Upper lobe of left lung (tissue), 6 donors: Measurements from ENCODE around the gene ACR. TPM values are rescaled to one million over a fixed set of nuclear protein-coding genes. Genes with fewer than 3 reads are reported as not detected.
A peak's percentile ranks its signal among the peaks of the same experiment; 100 is the strongest.

Experiments used
- ATAC-seq, 2 donors: fragments of 200-7000 bp; cut with Tn5 transposase; one replicate each; pipeline ENCODE4 v1.9.1; 2022; ENCODE audit warnings: mild to moderate bottlenecking in 2 of 2, moderate library complexity in 2 of 2; ENCODE audit not compliant: low FRiP score in 2 of 2
- DNase-seq, 2 donors: peaks; one replicate each; pipeline ENCODE4 v3.0.0-alpha.2; 2019 to 2020
- H3K27ac ChIP-seq, 4 donors: fragments of 200-600 bp; sonication (generic); one replicate each; pipeline ENCODE4 v1.5.1; 2016 to 2019
- H3K27me3 ChIP-seq, 4 donors: fragments of 200-600 bp; sonication (generic); one replicate each; pipeline ENCODE4 v1.5.1; 2017 to 2019
- H3K36me3 ChIP-seq, 4 donors: fragments of 200-600 bp; sonication (generic); one replicate each; pipeline ENCODE4 v1.5.1; 2016 to 2019
- H3K4me1 ChIP-seq, 4 donors: fragments of 200-600 bp; sonication (generic); one replicate each; pipeline ENCODE4 v1.5.1; 2018 to 2019
- H3K4me3 ChIP-seq, 4 donors: fragments of 200-600 bp; sonication (generic); one replicate each; pipeline ENCODE4 v1.5.1; 2017 to 2019; ENCODE audit warnings: mild to moderate bottlenecking in 2 of 4, moderate library complexity in 1 of 4
- H3K9me3 ChIP-seq, 4 donors: fragments of 200-600 bp; sonication (generic); one replicate each; pipeline ENCODE4 v1.5.1; 2018 to 2019
- CTCF ChIP-seq, 6 experiments: fragments of 450-650 bp in 4 of 6; fragments of 200-600 bp in 2 of 6; sonication (generic) in 2 of 6; IDR thresholded peaks; one replicate each; pipeline ENCODE4 v1.5.1; 2016 to 2019; ENCODE audit warnings: antibody characterized with exemption in 6 of 6
- EP300 ChIP-seq, 4 donors: sonication (generic); formaldehyde crosslinking; IDR thresholded peaks; one replicate each; pipeline ENCODE4 v1.5.1; 2017; ENCODE audit warnings: antibody characterized with exemption in 4 of 4, control low read depth in 2 of 4
- POLR2A ChIP-seq, 4 donors: fragments of 450-650 bp; IDR thresholded peaks; one replicate each; pipeline ENCODE4 v1.5.1; 2016 to 2017; ENCODE audit warnings: antibody characterized with exemption in 4 of 4, mild to moderate bottlenecking in 2 of 4
- POLR2AphosphoS5 ChIP-seq, 2 donors: sonication (generic); formaldehyde crosslinking; IDR thresholded peaks; one replicate each; pipeline ENCODE4 v1.5.1; 2017; ENCODE audit warnings: antibody characterized with exemption in 2 of 2
- WGBS, 2 donors: methylation state at CpG; one replicate each; pipeline ENCODE4 v1.1.5; 2017 to 2018; 5-methylcytosine and 5-hydroxymethylcytosine counted together
- total RNA-seq, 6 donors: library from RNA; depleted of rRNA in 4 of 6; stranded (reverse); fragments of >200 nt in 4 of 6; gene quantifications; one replicate each; pipeline versions ENCODE4 v1.1.0 to v1.2.1, GENCODE V29; 2016 to 2021
- donor health status: DM: no; HTN: no; CAD: no; lungs with moderate emphysema.
- donor health status: DM: no; HTN: yes; CAD: no; lungs with severe emphysema.

Gene ACR
- total RNA-seq, 6 donors from 2014 or later, result 0.71 to 3.9 (median 1.5) TPM

- Histone ChIP-seq H3K9me3 (no peaks in the 10 kb centered on the region), H3K4me3 (no peak overlapping the region), H3K36me3 (peaks cover 0 to 89% (median 25%) of the 10 kb centered on the region in 4 donors), H3K27me3 (no peaks in the 10 kb centered on the region), H3K4me1 (peaks cover 34 to 43% (median 39%) of the 10 kb centered on the region in 4 donors), H3K27ac (peak overlapping the region in 2 of 4 donors; percentile 24 to 25)
- ATAC-seq (no peak), DNase-seq (no peak)
- WGBS, 2 donors, result 71 to 79% methylated on average over 19 of the region's 19 CpGs
- TF ChIP-seq EP300 (IDR thresholded peaks at IDR 0.05) (no peak), POLR2AphosphoS5 (IDR thresholded peaks at IDR 0.05) (no peak), CTCF (IDR thresholded peaks at IDR 0.05) (no peak), POLR2A (IDR thresholded peaks at IDR 0.05) (no peak)
Measured at GRCh38 chr22:50700387-50701075, 37.5 kb upstream of the ACR start.

DNA sequence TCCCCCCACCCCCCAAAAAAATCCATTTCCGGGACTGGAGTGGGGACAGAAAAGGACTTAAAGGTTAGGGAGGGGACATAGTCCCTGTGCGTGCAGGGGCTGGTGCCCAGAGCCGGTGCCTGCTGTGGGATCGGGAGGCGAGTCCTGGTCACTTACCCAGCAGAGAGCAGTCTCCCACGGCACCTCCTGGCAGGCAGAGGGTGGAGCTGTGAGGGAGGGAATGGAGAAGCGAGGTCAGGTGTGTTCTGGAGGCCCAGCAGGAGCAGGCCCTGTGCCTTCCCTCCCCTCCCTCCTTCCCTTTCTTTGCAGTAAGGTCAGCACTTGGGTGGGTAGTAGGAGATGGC lies 37.0 kb upstream of the ACR start:
- no peak for DNase-seq
- peaks cover 0 to 89% (median 24%) of the 10 kb centered on the region in 4 donors for H3K36me3 ChIP-seq
- H3K27me3 ChIP-seq, result no peaks in the 10 kb centered on the region
- TF ChIP-seq POLR2A (IDR thresholded peaks at IDR 0.05) (no peak), EP300 (IDR thresholded peaks at IDR 0.05) (no peak), POLR2AphosphoS5 (IDR thresholded peaks at IDR 0.05) (no peak), CTCF (IDR thresholded peaks at IDR 0.05) (no peak)
- peaks cover 34 to 43% (median 38%) of the 10 kb centered on the region in 4 donors for H3K4me1 ChIP-seq
- no peak for ATAC-seq
- peak overlapping the region in 2 of 4 donors; percentile 0 to 24 for H3K27ac ChIP-seq
- no peak overlapping the region for H3K4me3 ChIP-seq
- WGBS, 2 donors, result 54 to 81% methylated on average over 7 of the region's 7 CpGs
- no peaks in the 10 kb centered on the region for H3K9me3 ChIP-seq

DNA sequence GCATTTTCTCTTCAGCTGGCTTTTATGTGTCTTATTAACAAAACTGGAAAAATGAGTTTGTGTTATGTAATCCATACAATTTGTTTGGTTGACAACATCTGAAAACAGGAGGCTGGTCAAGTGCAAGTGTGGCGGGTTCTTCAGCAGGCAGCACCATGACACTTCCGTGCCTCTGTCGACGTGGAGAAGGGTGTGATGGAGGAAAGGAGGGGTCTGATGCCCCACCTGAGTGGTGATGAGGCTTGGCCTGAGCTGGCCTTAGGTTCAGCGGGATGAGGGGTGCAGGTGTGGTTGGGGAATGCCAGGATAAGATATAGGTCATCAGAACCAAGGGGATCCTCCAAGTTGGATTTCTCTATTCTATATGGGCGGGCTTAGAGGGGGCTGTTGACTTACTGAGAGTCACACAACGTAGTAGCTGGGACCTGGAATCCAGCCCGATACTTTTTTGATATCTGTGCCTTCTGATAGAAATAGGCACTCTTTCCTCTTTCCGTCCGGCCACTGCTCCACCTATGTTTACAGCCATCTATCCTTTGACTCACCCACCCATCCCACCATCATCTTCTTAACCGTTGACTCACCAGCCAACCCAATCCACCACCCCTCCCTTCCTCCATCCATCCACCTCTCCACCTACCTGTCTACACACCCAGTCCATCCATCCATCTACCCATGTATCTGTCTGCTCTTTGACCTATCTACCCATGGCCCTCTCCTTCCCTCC lies 36.4 kb upstream of the ACR start:
- no peak overlapping the region for H3K27ac ChIP-seq
- TF ChIP-seq POLR2AphosphoS5 (IDR thresholded peaks at IDR 0.05) (no peak), POLR2A (IDR thresholded peaks at IDR 0.05) (no peak), CTCF (IDR thresholded peaks at IDR 0.05) (no peak), EP300 (IDR thresholded peaks at IDR 0.05) (no peak)
- 71 to 78% methylated on average over 11 of the region's 11 CpGs for WGBS, 2 donors
- H3K36me3 ChIP-seq, result peaks cover 0 to 86% (median 25%) of the 10 kb centered on the region in 4 donors
- no peak for DNase-seq
- no peaks in the 10 kb centered on the region for H3K9me3 ChIP-seq
- H3K4me1 ChIP-seq, result peaks cover 33 to 41% (median 36%) of the 10 kb centered on the region in 4 donors
- H3K4me3 ChIP-seq, result no peak overlapping the region
- no peak for ATAC-seq
- H3K27me3 ChIP-seq, result no peaks in the 10 kb centered on the region

DNA sequence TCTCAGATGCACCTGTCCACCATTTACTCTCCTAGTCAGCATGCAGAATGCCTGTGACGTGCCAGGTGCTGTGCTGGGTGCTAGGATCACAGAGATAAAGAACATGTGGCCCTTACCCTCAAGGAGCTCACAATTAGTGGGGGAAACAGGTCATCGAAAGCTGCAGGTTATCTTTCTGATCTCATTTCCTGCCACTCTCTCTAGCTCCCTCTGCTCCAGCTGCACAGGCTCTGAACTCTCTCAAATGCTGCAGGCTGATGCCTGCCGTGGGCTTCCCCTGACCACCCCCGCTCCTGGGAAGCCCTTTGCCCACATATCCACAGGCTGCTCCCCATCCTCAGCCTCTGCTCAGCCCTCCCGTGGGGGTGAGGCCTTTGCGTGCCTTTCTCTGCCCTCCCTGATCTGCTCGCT lies 35.7 kb upstream of the ACR start:
- Histone ChIP-seq H3K27me3 (no peaks in the 10 kb centered on the region), H3K4me1 (peaks cover 27 to 35% (median 31%) of the 10 kb centered on the region in 4 donors), H3K36me3 (peaks cover 0 to 80% (median 25%) of the 10 kb centered on the region in 4 donors), H3K9me3 (no peaks in the 10 kb centered on the region), H3K4me3 (no peak overlapping the region), H3K27ac (no peak overlapping the region)
- DNase-seq, result no peak
- WGBS, 2 donors, result 62 to 64% methylated on average over 7 of the region's 7 CpGs
- ATAC-seq, result no peak
- TF ChIP-seq POLR2A (IDR thresholded peaks at IDR 0.05), result no peak
- TF ChIP-seq CTCF (IDR thresholded peaks at IDR 0.05), result no peak
